Pancreas (tissue), 10 donors: ENCODE data around the gene CCDC106. TPM values are rescaled to one million over a fixed set of nuclear protein-coding genes. Genes with fewer than 3 reads are reported as not detected.

Experiments
- ATAC-seq, 4 donors: fragments of 200-7000 bp; cut with Tn5 transposase; one replicate each; pipeline versions ENCODE4 v1.8.0 to v1.9.1; 2020; ENCODE audit warnings: mild to moderate bottlenecking in 4 of 4, moderate library complexity in 4 of 4
- DNase-seq, 6 donors: peaks; one replicate each; pipeline ENCODE4 v3.0.0-alpha.2; 2020
- FAIRE-seq: peaks from 2 replicates; lab custom pipeline; 2012; peaks lifted over from hg19 to GRCh38; lab: Jason Lieb, UNC
- H3K27ac ChIP-seq, 4 donors: fragments of 200-600 bp; sonication (generic); 1 replicate in 3 of 4; 2 replicates in 1 of 4; pipeline versions ENCODE4 v1.5.0 to v1.8.0; 2020
- H3K27me3 ChIP-seq, 4 donors: fragments of 200-600 bp; one replicate each; pipeline ENCODE4 v1.8.0; 2021
- H3K36me3 ChIP-seq, 3 donors: fragments of 200-600 bp; sonication (generic) in 1 of 3; one replicate each; pipeline versions ENCODE4 v1.5.0 to v1.8.0; 2020 to 2021
- H3K4me1 ChIP-seq, 3 donors: fragments of 200-600 bp; one replicate each; pipeline ENCODE4 v1.8.0; 2021
- H3K4me3 ChIP-seq, 4 donors: fragments of 200-600 bp; sonication (generic) in 2 of 4; one replicate each; pipeline versions ENCODE4 v1.5.0 to v1.8.0; 2020 to 2021
- H3K9me3 ChIP-seq, 4 donors: fragments of 200-600 bp; one replicate each; pipeline ENCODE4 v1.8.0; 2021
- WGBS, 2 donors: extraction: QIAGEN DNeasy Blood & Tissue Kit; methylation state at CpG; one replicate each; pipeline ENCODE4 v1.1.7; 2013; 5-methylcytosine and 5-hydroxymethylcytosine counted together
- intact Hi-C, 3 donors: fragments of 100-400 bp; cut with DNase I; formaldehyde crosslinking; loops; one replicate each; pipeline versions ENCODE4 v1.11.1 to v1.14.2; 2022
- polyA plus RNA-seq, 2 donors: library from polyadenylated mRNA; stranded (reverse); fragments of 200-250 nt; gene quantifications; one replicate each; pipeline ENCODE4 v1.2.3, GENCODE V29; 2013
- total RNA-seq, 6 donors: library from RNA; stranded (reverse); fragmentation: NEBNext Ultra II Directional in 4 of 6; extraction: Animal tissue kit (Norgen Biotek cat#: 25700) in 4 of 6; gene quantifications; one replicate each; pipeline versions ENCODE4 v1.2.1 to v1.2.4, GENCODE V29; 2021 to 2023
- TF ChIP-seq, protein P1 (sequence below), 4 donors: fragments of 200-600 bp; sonication (generic) in 3 of 4; IDR thresholded peaks; one replicate each; pipeline versions ENCODE4 v1.5.0 to v1.8.0; 2021; ENCODE audit warnings: antibody characterized with exemption in 4 of 4
- donor health status: healthy with polysubstance abuse.
- donor health status: DM: no; HTN: no; CAD: no; lungs with moderate emphysema.
- donor health status: DM: no; HTN: no; CAD: no.
- donor health status: control.
- donor health status: control.
- donor health status: Bipolar disorder and iron deficiency.
- donor health status: DM: yes; HTN: yes; CAD: no.
- donor health status: DM: no; HTN: no; CAD: no.
- donor health status: DM: no; HTN: no; CAD: no.
- donor health status: DM: yes; HTN: yes; CAD: no.

CCDC106 gene
- total and polyA plus RNA-seq, 8 donors: 3.2 to 22.8 (median 5.4) TPM

DNA sequence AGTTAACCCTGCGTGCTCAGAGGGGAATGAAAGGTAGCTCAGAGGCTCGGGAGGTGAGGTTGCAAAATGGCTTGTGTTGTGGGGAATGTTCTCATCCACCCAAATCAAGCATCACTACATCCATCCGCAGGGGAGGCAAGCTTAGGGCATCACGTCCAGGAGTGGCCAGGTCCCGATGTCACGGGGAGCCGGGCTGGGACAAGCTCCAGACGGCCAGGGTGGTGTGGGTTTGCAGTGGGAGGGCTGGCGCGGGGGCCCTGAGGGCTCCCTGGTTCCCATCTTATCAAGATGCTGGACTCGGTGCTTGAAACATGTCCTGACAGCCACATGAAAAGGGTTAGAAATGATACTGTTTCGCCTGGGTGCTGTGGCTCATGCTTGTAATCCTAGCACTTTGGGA lies 52.8 kb downstream of the CCDC106 start:
- peaks cover 4 to 16% (median 9%) of the 10 kb centered on the region in 3 donors for H3K36me3 ChIP-seq
- WGBS, 2 donors: 93% methylated on average over 12 of the region's 12 CpGs
- no peak overlapping the region for H3K27ac ChIP-seq
- H3K4me3 ChIP-seq: no peak overlapping the region
- ATAC-seq (no peak), DNase-seq (no peak), FAIRE-seq (no peak)
- no peaks in the 10 kb centered on the region for H3K9me3 ChIP-seq
- no peaks in the 10 kb centered on the region for H3K27me3 ChIP-seq
- intact Hi-C loops: loop anchor here in 1 of 3 donors (5.0 kb wide), 1 partner anchor 111 kb away; no protein-coding TSS in a partner anchor
- TF ChIP-seq, protein P1, sequence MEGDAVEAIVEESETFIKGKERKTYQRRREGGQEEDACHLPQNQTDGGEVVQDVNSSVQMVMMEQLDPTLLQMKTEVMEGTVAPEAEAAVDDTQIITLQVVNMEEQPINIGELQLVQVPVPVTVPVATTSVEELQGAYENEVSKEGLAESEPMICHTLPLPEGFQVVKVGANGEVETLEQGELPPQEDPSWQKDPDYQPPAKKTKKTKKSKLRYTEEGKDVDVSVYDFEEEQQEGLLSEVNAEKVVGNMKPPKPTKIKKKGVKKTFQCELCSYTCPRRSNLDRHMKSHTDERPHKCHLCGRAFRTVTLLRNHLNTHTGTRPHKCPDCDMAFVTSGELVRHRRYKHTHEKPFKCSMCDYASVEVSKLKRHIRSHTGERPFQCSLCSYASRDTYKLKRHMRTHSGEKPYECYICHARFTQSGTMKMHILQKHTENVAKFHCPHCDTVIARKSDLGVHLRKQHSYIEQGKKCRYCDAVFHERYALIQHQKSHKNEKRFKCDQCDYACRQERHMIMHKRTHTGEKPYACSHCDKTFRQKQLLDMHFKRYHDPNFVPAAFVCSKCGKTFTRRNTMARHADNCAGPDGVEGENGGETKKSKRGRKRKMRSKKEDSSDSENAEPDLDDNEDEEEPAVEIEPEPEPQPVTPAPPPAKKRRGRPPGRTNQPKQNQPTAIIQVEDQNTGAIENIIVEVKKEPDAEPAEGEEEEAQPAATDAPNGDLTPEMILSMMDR (IDR thresholded peaks at IDR 0.05): no peak
- H3K4me1 ChIP-seq: no peaks in the 10 kb centered on the region

DNA sequence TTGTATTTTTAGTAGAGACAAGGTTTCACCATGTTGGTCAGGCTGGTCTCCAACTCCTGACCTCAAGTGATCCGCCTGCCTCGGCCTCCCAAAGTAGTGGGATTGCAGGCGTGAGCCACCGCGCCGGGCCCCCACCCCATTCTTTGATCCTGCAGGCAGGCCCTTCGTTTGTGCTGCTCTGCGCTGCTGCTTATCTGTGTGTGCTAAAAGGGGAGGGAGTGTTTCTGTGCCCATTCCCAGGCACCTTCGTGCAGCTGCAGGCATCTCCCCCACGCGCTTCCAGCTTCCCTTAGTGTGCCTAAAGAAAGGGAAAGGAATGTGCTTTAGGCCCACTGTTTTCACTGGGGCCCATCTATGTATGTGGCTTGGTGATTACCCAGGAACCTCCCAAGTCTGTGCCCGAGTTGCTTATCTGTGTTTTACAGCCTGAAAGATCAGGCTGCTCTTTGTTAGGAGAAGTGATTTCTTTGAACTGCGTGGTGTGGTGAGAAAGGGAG lies 54.2 kb downstream of the CCDC106 start:
- FAIRE-seq (no peak), DNase-seq (no peak), ATAC-seq (peak; percentile 26 to 61 (median 48))
- no peak overlapping the region for H3K27ac ChIP-seq
- 35 to 37% methylated on average over 13 of the region's 13 CpGs for WGBS, 2 donors
- no peaks in the 10 kb centered on the region for H3K4me1 ChIP-seq
- peaks cover 0 to 3% (median 0%) of the 10 kb centered on the region in 3 donors for H3K36me3 ChIP-seq
- no peaks in the 10 kb centered on the region for H3K9me3 ChIP-seq
- H3K4me3 ChIP-seq: no peak overlapping the region
- no peaks in the 10 kb centered on the region for H3K27me3 ChIP-seq
- intact Hi-C loops: loop anchor here in 1 of 3 donors (5.0 kb wide), 1 partner anchor 110 kb away; no protein-coding TSS in a partner anchor
- TF ChIP-seq, protein P1 (IDR thresholded peaks at IDR 0.05): no peak

Other genes starting within 250 kb of the CCDC106 start
- gene UBE2S, start 240.4 kb upstream of the CCDC106 start, total RNA-seq: 1 to 10 TPM; 2.0 to 7.3 (median 5.1) TPM
- 1 to 10 TPM; 3.6 to 5.0 TPM for gene UBE2S, start 240.4 kb upstream of the CCDC106 start, polyA plus RNA-seq
- under 1 TPM in 3 of 6 donors, not detected in 3; 0.05 to 0.16 (median 0.06) TPM for gene SHISA7, start 204.9 kb upstream of the CCDC106 start, total RNA-seq
- under 1 TPM; 0.04 to 0.33 TPM for gene SHISA7, start 204.9 kb upstream of the CCDC106 start, polyA plus RNA-seq
- gene ISOC2, start 186.6 kb upstream of the CCDC106 start, total RNA-seq: 10 to 100 TPM; 13.0 to 23.9 (median 20.9) TPM
- 10 to 100 TPM; 38.3 to 43.9 TPM for gene ISOC2, start 186.6 kb upstream of the CCDC106 start, polyA plus RNA-seq
- gene C19orf85, start 183.5 kb upstream of the CCDC106 start, total RNA-seq: not detected
- gene C19orf85, start 183.5 kb upstream of the CCDC106 start, polyA plus RNA-seq: not detected
- 1 to 10 TPM; 3.4 to 6.2 (median 4.1) TPM for gene ZNF628, start 171.6 kb upstream of the CCDC106 start, total RNA-seq
- gene ZNF628, start 171.6 kb upstream of the CCDC106 start, polyA plus RNA-seq: 1 to 10 TPM; 2.6 to 7.8 TPM
- gene NAT14, start 163.0 kb upstream of the CCDC106 start, total RNA-seq: 10 to 100 TPM in 1 of 6 donors, 1 to 10 TPM in 5; 5.8 to 10.1 (median 7.5) TPM
- gene NAT14, start 163.0 kb upstream of the CCDC106 start, polyA plus RNA-seq: 10 to 100 TPM; 27.9 to 32.4 TPM
- 1 to 10 TPM in 4 of 6 donors, under 1 TPM in 2; 0.60 to 5.3 (median 1.4) TPM for gene SSC5D, start 159.8 kb upstream of the CCDC106 start, total RNA-seq
- gene SSC5D, start 159.8 kb upstream of the CCDC106 start, polyA plus RNA-seq: 1 to 10 TPM in 1 of 2 donors, under 1 TPM in 1; 0.77 to 2.1 TPM
- under 1 TPM in 1 of 6 donors, not detected in 5; 0.43 TPM for gene SBK2, start 111.1 kb upstream of the CCDC106 start, total RNA-seq
- under 1 TPM; 0.28 to 0.46 TPM for gene SBK2, start 111.1 kb upstream of the CCDC106 start, polyA plus RNA-seq
- gene SBK3, start 102.7 kb upstream of the CCDC106 start, total RNA-seq: under 1 TPM in 2 of 6 donors, not detected in 4; 0.19 to 0.28 TPM
- under 1 TPM; 0.11 to 0.16 TPM for gene SBK3, start 102.7 kb upstream of the CCDC106 start, polyA plus RNA-seq
- 10 to 100 TPM in 1 of 6 donors, 1 to 10 TPM in 5; 6.5 to 12.7 (median 9.2) TPM for gene ZNF579, start 67.4 kb upstream of the CCDC106 start, total RNA-seq
- 10 to 100 TPM; 11.6 to 16.1 TPM for gene ZNF579, start 67.4 kb upstream of the CCDC106 start, polyA plus RNA-seq
- 10 to 100 TPM in 2 of 6 donors, 1 to 10 TPM in 4; 6.8 to 12.1 (median 8.9) TPM for gene FIZ1, start 48.7 kb upstream of the CCDC106 start, total RNA-seq
- 10 to 100 TPM; 12.6 TPM for gene FIZ1, start 48.7 kb upstream of the CCDC106 start, polyA plus RNA-seq
- gene ZNF524, start 47.9 kb upstream of the CCDC106 start, total RNA-seq: 10 to 100 TPM; 17.1 to 37.0 (median 33.1) TPM
- gene ZNF524, start 47.9 kb upstream of the CCDC106 start, polyA plus RNA-seq: 10 to 100 TPM; 26.7 to 79.4 TPM
- gene ZNF865, start 42.6 kb upstream of the CCDC106 start, total RNA-seq: 1 to 10 TPM; 6.6 to 9.0 (median 7.8) TPM
- 1 to 10 TPM; 5.7 to 9.7 TPM for gene ZNF865, start 42.6 kb upstream of the CCDC106 start, polyA plus RNA-seq
- gene ZNF784, start 23.6 kb upstream of the CCDC106 start, total RNA-seq: 1 to 10 TPM; 3.7 to 5.8 (median 4.6) TPM
- 10 to 100 TPM; 10.3 to 12.9 TPM for gene ZNF784, start 23.6 kb upstream of the CCDC106 start, polyA plus RNA-seq
- 10 to 100 TPM; 12.7 to 24.3 (median 17.6) TPM for gene ZNF580, start 7.2 kb upstream of the CCDC106 start, total RNA-seq
- gene ZNF580, start 7.2 kb upstream of the CCDC106 start, polyA plus RNA-seq: 10 to 100 TPM; 35.0 to 40.5 TPM
- 10 to 100 TPM; 12.9 to 23.2 (median 16.9) TPM for gene ZNF581, start 4.6 kb upstream of the CCDC106 start, total RNA-seq
- gene ZNF581, start 4.6 kb upstream of the CCDC106 start, polyA plus RNA-seq: 10 to 100 TPM; 13.8 to 16.6 TPM
- gene U2AF2, start 6.8 kb downstream of the CCDC106 start, total RNA-seq: 10 to 100 TPM; 38.4 to 97.0 (median 58.8) TPM
- gene U2AF2, start 6.8 kb downstream of the CCDC106 start, polyA plus RNA-seq: 100 to 1,000 TPM in 1 of 2 donors, 10 to 100 TPM in 1; 74.8 to 113 TPM
- 100 to 1,000 TPM in 1 of 6 donors, 10 to 100 TPM in 5; 64.9 to 102 (median 84.6) TPM for gene EPN1, start 27.0 kb downstream of the CCDC106 start, total RNA-seq
- 10 to 100 TPM; 38.4 to 76.8 TPM for gene EPN1, start 27.0 kb downstream of the CCDC106 start, polyA plus RNA-seq
- under 1 TPM in 2 of 6 donors, not detected in 4; 0.09 to 0.12 TPM for gene NLRP9, start 90.2 kb downstream of the CCDC106 start, total RNA-seq
- under 1 TPM; 0.04 to 0.05 TPM for gene NLRP9, start 90.2 kb downstream of the CCDC106 start, polyA plus RNA-seq
- gene RFPL4A, start 110.9 kb downstream of the CCDC106 start, total RNA-seq: under 1 TPM in 2 of 6 donors, not detected in 4; 0.17 to 0.75 TPM
- gene RFPL4A, start 110.9 kb downstream of the CCDC106 start, polyA plus RNA-seq: under 1 TPM in 1 of 2 donors, not detected in 1; 0.70 TPM
- gene RFPL4AL1, start 120.9 kb downstream of the CCDC106 start, total RNA-seq: not detected
- gene RFPL4AL1, start 120.9 kb downstream of the CCDC106 start, polyA plus RNA-seq: not detected
- gene NLRP11, start 183.8 kb downstream of the CCDC106 start, total RNA-seq: under 1 TPM in 5 of 6 donors, not detected in 1; 0.06 to 0.22 (median 0.14) TPM
- under 1 TPM; 0.04 to 0.09 TPM for gene NLRP11, start 183.8 kb downstream of the CCDC106 start, polyA plus RNA-seq
- gene NLRP4, start 188.3 kb downstream of the CCDC106 start, total RNA-seq: not detected
- not detected for gene NLRP4, start 188.3 kb downstream of the CCDC106 start, polyA plus RNA-seq